Activated T-cell treated with anti-CD3 and anti-CD28 coated beads, Interleukin-2, amount 50 U/mL, for 1 hour (primary cell): ENCODE results near the gene IBTK.
"Not testable (repeated sequence)": the region's sequence is repeated elsewhere in the genome, so short reads cannot be mapped to it uniquely, and the experiment has no call there.

Source experiments
- DNase-seq: peaks from one replicate; pipeline ENCODE4 v3.0.0-alpha.2; 2020

The IBTK gene

GRCh38 chr6:82172594-82172993, 75.0 kb downstream of the IBTK start:
- DNase-seq = no peak

- no peak for DNase-seq
Observed at GRCh38 chr6:82169138-82169876, 78.2 kb downstream of the IBTK start.

- no peak for DNase-seq
Observed at GRCh38 chr6:82166493-82166892, 81.1 kb downstream of the IBTK start.

- DNase-seq = no peak
Observed at GRCh38 chr6:82160255-82160990, 87.1 kb downstream of the IBTK start.

- not testable (repeated sequence) for DNase-seq
Observed at GRCh38 chr6:82152786-82153185, 94.8 kb downstream of the IBTK start.

GRCh38 chr6:82151147-82151546, 96.4 kb downstream of the IBTK start:
- DNase-seq = not testable (repeated sequence)

- DNase-seq = no peak
Observed at GRCh38 chr6:82145926-82146452, 101.6 kb downstream of the IBTK start.

GRCh38 chr6:82144852-82145340, 102.6 kb downstream of the IBTK start:
- no peak for DNase-seq

- DNase-seq = no peak
Observed at GRCh38 chr6:82144007-82144851, 103.3 kb downstream of the IBTK start.

- DNase-seq = no peak
Observed at GRCh38 chr6:82143041-82143481, 104.5 kb downstream of the IBTK start.

- DNase-seq = no peak
Observed at GRCh38 chr6:82142524-82142923, 105.0 kb downstream of the IBTK start.

GRCh38 chr6:82138075-82138791, 109.3 kb downstream of the IBTK start:
- no peak for DNase-seq

GRCh38 chr6:82131441-82131840, 116.1 kb downstream of the IBTK start:
- DNase-seq = no peak

GRCh38 chr6:82129797-82130196, 117.7 kb downstream of the IBTK start:
- no peak for DNase-seq

GRCh38 chr6:82128973-82129372, 118.6 kb downstream of the IBTK start:
- not testable (repeated sequence) for DNase-seq

- no peak for DNase-seq
Observed at GRCh38 chr6:82123632-82124031, 123.9 kb downstream of the IBTK start.
